Parathyroid adenoma (tissue), 2 donors: ENCODE data around the gene FOXL1.
"Not testable (repeated sequence)": the region's sequence is repeated elsewhere in the genome, so short reads cannot be mapped to it uniquely, and the experiment has no call there.

Experiments used
- H2AFZ ChIP-seq: fragments of 300-600 bp; sonication (generic); one replicate; pipeline ENCODE4 v1.7.0; 2017; ENCODE audit warnings: antibody characterized with exemption, mild to moderate bottlenecking
- H3K27ac ChIP-seq: fragments of 300-600 bp; sonication (generic); one replicate; pipeline ENCODE4 v1.7.0; 2017
- H3K27me3 ChIP-seq: fragments of 300-600 bp; sonication (generic); one replicate; pipeline ENCODE4 v1.7.0; 2017; ENCODE audit warnings: low read length; ENCODE audit not compliant: control insufficient read depth, insufficient read depth
- H3K36me3 ChIP-seq: fragments of 300-600 bp; sonication (generic); one replicate; pipeline ENCODE4 v1.7.0; 2017; ENCODE audit warnings: low read length; ENCODE audit not compliant: control insufficient read depth, insufficient read depth
- H3K4me1 ChIP-seq: fragments of 300-600 bp; sonication (generic); one replicate; pipeline ENCODE4 v1.7.0; 2017; ENCODE audit warnings: control low read depth
- H3K4me2 ChIP-seq: fragments of 300-600 bp; sonication (generic); one replicate; pipeline ENCODE4 v1.7.0; 2017; ENCODE audit warnings: low read length
- H3K4me3 ChIP-seq: fragments of 300-600 bp; sonication (generic); one replicate; pipeline ENCODE4 v1.7.0; 2017; ENCODE audit warnings: low read depth, low read length
- H3K79me2 ChIP-seq: fragments of 300-600 bp; sonication (generic); one replicate; pipeline ENCODE4 v1.7.0; 2017; ENCODE audit warnings: control low read depth
- H3K9ac ChIP-seq: fragments of 300-600 bp; sonication (generic); one replicate; pipeline ENCODE4 v1.7.0; 2017; ENCODE audit warnings: mild to moderate bottlenecking
- H3K9me3 ChIP-seq: fragments of 300-600 bp; sonication (generic); one replicate; pipeline ENCODE4 v1.7.0; 2017; ENCODE audit warnings: low read length; ENCODE audit not compliant: control insufficient read depth
- CTCF ChIP-seq: fragments of 300-600 bp; sonication (generic); IDR thresholded peaks from one replicate; pipeline ENCODE4 v1.7.0; 2017; ENCODE audit warnings: antibody characterized with exemption, mild to moderate bottlenecking
- donor health status: primary hyperparathyroidism.

FOXL1 gene

GRCh38 chr16:86585821-86586611, 7.7 kb downstream of the FOXL1 start:
- peak overlapping the region; percentile 17 for H3K27ac ChIP-seq
- no peak overlapping the region for H2AFZ ChIP-seq
- no peak overlapping the region for H3K4me3 ChIP-seq
- H3K9ac ChIP-seq, result no peak overlapping the region
- no peaks in the 10 kb centered on the region for H3K36me3 ChIP-seq
- H3K4me2 ChIP-seq, result no peak overlapping the region
- no peaks in the 10 kb centered on the region for H3K4me1 ChIP-seq
- H3K79me2 ChIP-seq, result no peaks in the 10 kb centered on the region
- no peaks in the 10 kb centered on the region for H3K9me3 ChIP-seq
- H3K27me3 ChIP-seq, result no peaks in the 10 kb centered on the region
- no peak for TF ChIP-seq CTCF

GRCh38 chr16:86587487-86587886, 9.1 kb downstream of the FOXL1 start:
- Histone ChIP-seq H3K27me3 (no peaks in the 10 kb centered on the region), H2AFZ (no peak overlapping the region), H3K36me3 (no peaks in the 10 kb centered on the region), H3K4me1 (no peaks in the 10 kb centered on the region), H3K4me2 (no peak overlapping the region), H3K4me3 (no peak overlapping the region), H3K79me2 (no peaks in the 10 kb centered on the region), H3K9ac (no peak overlapping the region), H3K27ac (no peak overlapping the region), H3K9me3 (no peaks in the 10 kb centered on the region)
- TF ChIP-seq CTCF, result no peak

- H3K27ac ChIP-seq, H3K79me2 ChIP-seq, H3K36me3 ChIP-seq, H3K27me3 ChIP-seq, H3K4me3 ChIP-seq, H2AFZ ChIP-seq, H3K9ac ChIP-seq, H3K9me3 ChIP-seq, H3K4me2 ChIP-seq, H3K4me1 ChIP-seq: not testable (repeated sequence)
Observed at GRCh38 chr16:86587955-86588354, 9.6 kb downstream of the FOXL1 start.

GRCh38 chr16:86590501-86591144, 12.3 kb downstream of the FOXL1 start:
- Histone ChIP-seq H2AFZ (no peak overlapping the region), H3K27ac (no peak overlapping the region), H3K79me2 (no peaks in the 10 kb centered on the region), H3K4me1 (no peaks in the 10 kb centered on the region), H3K9me3 (no peaks in the 10 kb centered on the region), H3K4me2 (no peak overlapping the region), H3K9ac (no peak overlapping the region), H3K4me3 (no peak overlapping the region), H3K36me3 (no peaks in the 10 kb centered on the region), H3K27me3 (no peaks in the 10 kb centered on the region)
- no peak for TF ChIP-seq CTCF

GRCh38 chr16:86591270-86591669, 12.9 kb downstream of the FOXL1 start:
- no peak overlapping the region for H3K9ac ChIP-seq
- no peak overlapping the region for H3K4me3 ChIP-seq
- H2AFZ ChIP-seq, result no peak overlapping the region
- no peak overlapping the region for H3K27ac ChIP-seq
- no peaks in the 10 kb centered on the region for H3K79me2 ChIP-seq
- H3K27me3 ChIP-seq, result no peaks in the 10 kb centered on the region
- H3K4me1 ChIP-seq, result no peaks in the 10 kb centered on the region
- no peaks in the 10 kb centered on the region for H3K9me3 ChIP-seq
- no peak for TF ChIP-seq CTCF
- H3K36me3 ChIP-seq, result no peaks in the 10 kb centered on the region
- no peak overlapping the region for H3K4me2 ChIP-seq
